ENCODE data around the gene TMED8.
"Not testable (repeated sequence)": the region's sequence is repeated elsewhere in the genome, so short reads cannot be mapped to it uniquely, and the experiment has no call there.

Gene TMED8, protein sequence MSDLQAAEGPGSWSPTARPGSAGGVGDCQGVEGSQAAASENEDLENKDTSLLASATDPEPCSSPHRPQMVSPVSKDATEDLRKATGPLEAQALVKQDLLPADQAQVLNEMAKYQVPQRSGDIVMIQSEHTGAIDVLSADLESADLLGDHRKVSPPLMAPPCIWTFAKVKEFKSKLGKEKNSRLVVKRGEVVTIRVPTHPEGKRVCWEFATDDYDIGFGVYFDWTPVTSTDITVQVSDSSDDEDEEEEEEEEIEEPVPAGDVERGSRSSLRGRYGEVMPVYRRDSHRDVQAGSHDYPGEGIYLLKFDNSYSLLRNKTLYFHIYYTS

DNA sequence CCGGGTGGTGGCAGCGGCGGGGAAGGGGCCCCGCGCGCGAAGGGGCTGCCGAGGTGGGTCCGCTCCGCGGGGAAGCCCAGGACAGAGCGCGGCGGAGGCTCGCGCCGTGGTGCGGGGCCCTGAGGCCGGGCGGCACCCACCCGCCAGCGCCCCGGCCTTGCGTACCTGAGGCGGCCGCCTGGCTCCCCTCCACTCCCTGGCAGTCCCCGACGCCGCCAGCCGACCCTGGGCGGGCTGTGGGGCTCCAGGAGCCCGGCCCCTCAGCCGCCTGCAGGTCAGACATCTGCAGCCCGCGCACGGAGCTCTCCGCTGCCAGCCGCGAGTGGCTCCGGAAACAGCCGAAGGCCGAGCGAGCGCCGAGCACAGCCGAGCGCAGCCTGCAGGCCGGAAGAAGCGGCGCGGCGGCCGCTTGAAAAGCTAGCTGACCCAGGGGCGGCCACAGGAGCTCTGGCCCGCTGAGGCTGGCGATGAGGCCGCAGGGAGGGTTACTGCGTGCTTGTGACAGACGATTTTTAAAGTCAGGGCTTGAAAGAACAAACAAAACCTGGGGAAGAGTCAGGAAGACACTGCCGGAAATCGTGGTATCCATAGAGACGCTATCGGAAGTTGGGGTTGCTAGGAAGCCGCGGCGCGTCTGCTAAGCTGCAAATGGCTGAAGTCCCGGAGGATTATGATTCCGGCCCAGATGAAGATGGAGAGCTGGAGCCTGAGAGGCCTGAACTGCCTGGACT lies at the start of gene TMED8, which contains the start of gene SAMD15:
TMED8 (minus strand) TSS at position 324 of the 731 bp plus-strand sequence; CDS start at position 283, 41 bp downstream.
SAMD15 (plus strand) TSS at position 609 of the 731 bp plus-strand sequence; CDS start at position 649, 40 bp downstream.
- DNase-seq (ENCODE audit: low read depth) = peak; percentile 81
- H3K4me3 ChIP-seq (ENCODE audit: low read length) = peak within 1 kb of the TSS; percentile 93
- TF ChIP-seq, protein P1, sequence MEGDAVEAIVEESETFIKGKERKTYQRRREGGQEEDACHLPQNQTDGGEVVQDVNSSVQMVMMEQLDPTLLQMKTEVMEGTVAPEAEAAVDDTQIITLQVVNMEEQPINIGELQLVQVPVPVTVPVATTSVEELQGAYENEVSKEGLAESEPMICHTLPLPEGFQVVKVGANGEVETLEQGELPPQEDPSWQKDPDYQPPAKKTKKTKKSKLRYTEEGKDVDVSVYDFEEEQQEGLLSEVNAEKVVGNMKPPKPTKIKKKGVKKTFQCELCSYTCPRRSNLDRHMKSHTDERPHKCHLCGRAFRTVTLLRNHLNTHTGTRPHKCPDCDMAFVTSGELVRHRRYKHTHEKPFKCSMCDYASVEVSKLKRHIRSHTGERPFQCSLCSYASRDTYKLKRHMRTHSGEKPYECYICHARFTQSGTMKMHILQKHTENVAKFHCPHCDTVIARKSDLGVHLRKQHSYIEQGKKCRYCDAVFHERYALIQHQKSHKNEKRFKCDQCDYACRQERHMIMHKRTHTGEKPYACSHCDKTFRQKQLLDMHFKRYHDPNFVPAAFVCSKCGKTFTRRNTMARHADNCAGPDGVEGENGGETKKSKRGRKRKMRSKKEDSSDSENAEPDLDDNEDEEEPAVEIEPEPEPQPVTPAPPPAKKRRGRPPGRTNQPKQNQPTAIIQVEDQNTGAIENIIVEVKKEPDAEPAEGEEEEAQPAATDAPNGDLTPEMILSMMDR (conservative IDR thresholded peaks at IDR 0.05; ENCODE audit: low read length) = peak; percentile 26

DNA sequence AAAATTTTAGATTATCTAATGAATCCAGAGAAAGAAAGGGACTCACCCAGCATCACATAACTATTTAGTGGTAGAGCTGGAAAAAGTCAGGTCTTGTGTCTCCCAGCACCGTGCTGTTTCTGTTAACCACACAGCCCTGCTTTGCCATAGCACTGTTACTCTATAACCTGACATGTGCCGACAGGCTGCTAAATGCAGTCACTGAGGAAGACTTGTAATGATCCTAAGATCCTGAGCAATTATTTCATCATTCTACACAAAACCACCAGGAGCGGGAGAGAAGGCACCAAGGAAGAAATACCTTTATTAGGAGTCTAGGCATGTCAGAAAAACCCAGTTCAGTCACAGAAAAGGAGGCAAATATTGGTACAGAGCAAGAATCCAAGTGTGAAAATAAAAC lies 49.5 kb upstream of the TMED8 start:
- no peak overlapping the region for H3K4me3 ChIP-seq (ENCODE audit: low read length)
- DNase-seq (ENCODE audit: low read depth) = no peak
- TF ChIP-seq, protein P1 (conservative IDR thresholded peaks at IDR 0.05; ENCODE audit: low read length) = no peak

DNA sequence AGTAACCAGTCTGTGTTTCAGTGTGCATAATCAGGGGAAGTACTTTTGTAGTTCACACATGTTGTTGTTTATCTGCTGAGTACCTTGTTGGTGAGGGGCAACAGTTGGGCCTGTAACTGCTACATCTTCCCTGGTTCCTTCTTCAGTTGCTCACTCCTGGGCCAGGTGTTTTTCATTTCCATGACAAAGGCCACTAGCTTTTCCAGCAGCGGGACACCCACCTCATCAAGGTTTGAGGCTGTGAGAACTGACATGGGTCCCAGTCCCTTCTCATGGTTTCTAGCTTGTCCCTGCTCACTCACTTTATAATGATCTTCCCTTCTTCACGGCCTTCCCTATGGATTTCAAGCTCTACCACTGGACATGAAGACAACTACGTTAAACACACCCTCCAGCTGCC lies 48.0 kb upstream of the TMED8 start:
- TF ChIP-seq, protein P1 (conservative IDR thresholded peaks at IDR 0.05; ENCODE audit: low read length) = no peak
- H3K4me3 ChIP-seq (ENCODE audit: low read length) = no peak overlapping the region

DNA sequence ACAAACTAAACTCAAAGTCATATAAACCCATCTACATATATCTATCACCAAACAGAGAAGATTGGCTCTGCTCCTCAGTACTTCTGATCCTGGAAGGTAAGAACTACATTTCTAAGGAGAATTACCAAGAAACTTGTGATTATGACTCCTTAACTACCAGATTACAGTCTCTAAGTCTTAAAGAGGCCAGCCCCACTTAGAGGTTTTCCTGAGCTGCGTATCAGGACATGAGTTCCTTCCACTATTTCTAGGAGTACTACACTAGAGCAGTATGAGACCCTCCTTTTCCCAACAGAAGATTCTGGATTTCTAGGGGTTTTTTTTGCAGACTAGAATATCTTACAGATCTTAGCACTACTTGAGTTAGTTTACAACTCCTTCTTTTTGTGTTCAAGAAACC lies 46.5 kb upstream of the TMED8 start, which contains the start of gene NOXRED1:
NOXRED1 (minus strand) TSS at position 101 of the 400 bp plus-strand sequence. CDS start 634 bp downstream, outside the sequence.
- TF ChIP-seq, protein P1 (conservative IDR thresholded peaks at IDR 0.05; ENCODE audit: low read length) = no peak
- no peak within 1 kb of the TSS for H3K4me3 ChIP-seq (ENCODE audit: low read length)
- no peak for DNase-seq (ENCODE audit: low read depth)

More for the DNA sequence above, 48.0 kb upstream of the TMED8 start:
- no peak for DNase-seq (ENCODE audit: low read depth)

DNA sequence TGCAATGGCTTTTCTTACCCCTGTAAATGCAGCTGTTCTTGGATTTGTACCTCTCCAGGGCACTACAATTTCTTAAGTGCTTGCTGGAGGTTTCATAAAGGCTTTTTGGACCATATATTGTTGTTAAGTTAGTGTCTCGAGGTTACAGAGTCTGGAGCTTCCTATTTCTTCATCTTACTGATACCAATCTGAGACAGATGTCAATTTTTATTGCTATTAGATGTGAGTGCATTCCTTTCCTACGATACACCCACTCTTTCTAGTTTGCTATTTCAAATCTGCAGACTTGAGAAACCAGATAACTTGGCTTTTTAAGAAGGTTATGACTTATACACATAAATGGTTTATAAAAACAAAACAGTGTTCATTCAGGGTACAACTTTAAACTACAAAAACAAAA lies 44.3 kb upstream of the TMED8 start:
- TF ChIP-seq, protein P1 (conservative IDR thresholded peaks at IDR 0.05; ENCODE audit: low read length) = no peak
- no peak overlapping the region for H3K4me3 ChIP-seq (ENCODE audit: low read length)

DNA sequence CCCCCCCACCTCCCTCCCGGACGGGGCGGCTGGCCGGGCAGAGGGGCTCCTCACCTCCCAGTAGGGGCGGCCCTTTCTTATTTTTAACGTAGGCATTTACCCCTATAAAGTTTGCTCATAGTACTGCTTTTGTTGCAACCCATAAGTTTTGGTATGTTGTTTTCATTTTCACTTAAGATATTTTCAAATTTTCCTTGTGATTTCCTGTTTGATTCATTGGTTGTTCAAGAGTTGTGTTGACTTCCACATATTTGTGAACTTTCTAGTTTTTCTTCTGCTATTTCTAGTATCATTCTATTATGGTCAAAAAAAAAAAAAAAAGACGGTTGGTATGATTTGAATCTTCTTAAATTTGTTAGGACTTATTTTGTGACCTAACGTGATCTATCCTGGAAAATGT lies 39.9 kb upstream of the TMED8 start:
- TF ChIP-seq, protein P1 (conservative IDR thresholded peaks at IDR 0.05; ENCODE audit: low read length) = no peak
- H3K4me3 ChIP-seq (ENCODE audit: low read length) = no peak overlapping the region
- DNase-seq (ENCODE audit: low read depth) = no peak

More for the DNA sequence above, 44.3 kb upstream of the TMED8 start:
- DNase-seq (ENCODE audit: low read depth) = peak; percentile 39

DNA sequence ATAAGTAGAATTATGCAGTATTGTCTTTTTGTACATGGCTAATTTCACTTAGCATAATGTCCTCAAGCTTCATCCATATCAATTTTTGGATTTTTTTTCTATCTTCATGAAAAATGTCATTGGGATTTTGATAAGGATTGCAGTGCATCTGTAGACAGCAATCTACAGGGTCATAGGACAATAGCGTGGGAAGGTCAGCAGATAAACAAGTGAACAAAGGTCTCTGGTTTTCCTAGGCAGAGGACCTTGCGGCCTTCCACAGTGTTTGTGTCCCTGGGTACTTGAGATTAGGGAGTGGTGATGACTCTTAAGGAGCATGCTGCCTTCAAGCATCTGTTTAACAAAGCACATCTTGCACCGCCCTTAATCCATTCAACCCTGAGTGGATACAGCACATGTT lies 39.2 kb upstream of the TMED8 start:
- not testable (repeated sequence) for H3K4me3 ChIP-seq (ENCODE audit: low read length); DNase-seq (ENCODE audit: low read depth)

DNA sequence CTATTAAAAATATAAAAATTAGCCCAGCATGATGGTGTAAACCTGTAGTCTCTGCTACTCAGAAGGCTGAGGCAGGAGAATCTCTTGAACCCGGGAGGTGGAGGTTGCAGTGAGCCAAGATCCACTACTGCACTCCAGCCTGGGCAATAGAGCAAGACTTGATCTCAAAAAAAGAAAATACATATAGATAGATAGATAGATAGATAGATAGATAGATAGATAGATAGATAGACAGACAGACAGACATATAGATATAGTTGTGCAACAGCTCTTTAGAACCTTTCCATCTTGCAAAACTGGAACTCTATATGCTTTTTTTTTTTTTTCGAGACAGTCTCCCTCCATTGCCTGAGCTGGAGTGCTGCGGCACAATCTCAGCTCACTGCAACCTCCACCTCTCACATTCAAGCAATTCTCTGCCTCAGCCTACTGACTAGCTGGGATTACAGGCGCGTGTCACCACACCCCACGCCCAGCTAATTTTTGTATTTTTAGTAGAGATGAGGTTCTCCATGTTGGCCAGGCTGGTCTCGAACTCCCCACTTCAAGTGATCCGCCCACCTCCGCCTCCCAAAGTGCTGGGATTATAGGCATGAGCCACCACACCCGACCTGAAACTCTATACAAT lies 38.6 kb upstream of the TMED8 start:
- not testable (repeated sequence) for H3K4me3 ChIP-seq (ENCODE audit: low read length); DNase-seq (ENCODE audit: low read depth)

Data from AG10803 (cell line).